ENCODE measurements around the gene TUBA4A.
"Not testable (repeated sequence)": the region's sequence is repeated elsewhere in the genome, so short reads cannot be mapped to it uniquely, and the experiment has no call there.

TUBA4A gene

GRCh38 chr2:219269362-219270054 is 15.8 kb upstream of the TUBA4A start:
- DNase-seq (ENCODE audit: low read depth in 4 of 4, low spot score in 1 of 4): no peak

- DNase-seq (ENCODE audit: low read depth in 4 of 4, low spot score in 1 of 4): no peak
Measured at GRCh38 chr2:219268294-219268693, 14.6 kb upstream of the TUBA4A start.

- DNase-seq (ENCODE audit: low read depth in 4 of 4, low spot score in 1 of 4): no peak
Measured at GRCh38 chr2:219266886-219267285, 13.2 kb upstream of the TUBA4A start.

- no peak for DNase-seq (ENCODE audit: low read depth in 4 of 4, low spot score in 1 of 4)
Measured at GRCh38 chr2:219266232-219266631, 12.5 kb upstream of the TUBA4A start.

GRCh38 chr2:219261024-219261855 is 7.5 kb upstream of the TUBA4A start:
- no peak for DNase-seq (ENCODE audit: low read depth in 4 of 4, low spot score in 1 of 4)

GRCh38 chr2:219258942-219259341 is 5.2 kb upstream of the TUBA4A start:
- DNase-seq (ENCODE audit: low read depth in 4 of 4, low spot score in 1 of 4): not testable (repeated sequence)

- no peak for DNase-seq (ENCODE audit: low read depth in 4 of 4, low spot score in 1 of 4)
Measured at GRCh38 chr2:219254590-219255201, 978 bp upstream of the TUBA4A start.

GRCh38 chr2:219252900-219253752 is 592 bp downstream of the TUBA4A start, which contains the start of gene TUBA4B:
Gene TUBA4B, plus strand, starts transcription at chr2:219253243. Its CDS starts 165 bp downstream, at chr2:219253408.
- DNase-seq (ENCODE audit: low read depth in 4 of 4, low spot score in 1 of 4): peak in 1 of 4 experiments; percentile 50

GRCh38 chr2:219252570-219252899 is 1.2 kb downstream of the TUBA4A start:
- peak in 1 of 4 experiments; percentile 14 for DNase-seq (ENCODE audit: low read depth in 4 of 4, low spot score in 1 of 4)

- peak in 1 of 4 experiments; percentile 21 for DNase-seq (ENCODE audit: low read depth in 4 of 4, low spot score in 1 of 4)
Measured at GRCh38 chr2:219252084-219252483, 1.6 kb downstream of the TUBA4A start.

- DNase-seq (ENCODE audit: low read depth in 4 of 4, low spot score in 1 of 4): no peak
Measured at GRCh38 chr2:219251656-219252055, 2.1 kb downstream of the TUBA4A start.

GRCh38 chr2:219250049-219250781 is 3.5 kb downstream of the TUBA4A start:
- DNase-seq (ENCODE audit: low read depth in 4 of 4, low spot score in 1 of 4): no peak

- DNase-seq (ENCODE audit: low read depth in 4 of 4, low spot score in 1 of 4): no peak
Measured at GRCh38 chr2:219249203-219249980, 4.3 kb downstream of the TUBA4A start.

GRCh38 chr2:219248845-219249202 is 4.9 kb downstream of the TUBA4A start:
- DNase-seq (ENCODE audit: low read depth in 4 of 4, low spot score in 1 of 4): no peak

- DNase-seq (ENCODE audit: low read depth in 4 of 4, low spot score in 1 of 4): peak in 2 of 4 experiments; percentile 35 to 42
Measured at GRCh38 chr2:219247678-219248642, 5.8 kb downstream of the TUBA4A start.

GRCh38 chr2:219246559-219246958 is 7.2 kb downstream of the TUBA4A start:
- no peak for DNase-seq (ENCODE audit: low read depth in 4 of 4, low spot score in 1 of 4)

- DNase-seq (ENCODE audit: low read depth in 4 of 4, low spot score in 1 of 4): no peak
Measured at GRCh38 chr2:219245899-219246230, 7.9 kb downstream of the TUBA4A start.

GRCh38 chr2:219245148-219245898 is 8.4 kb downstream of the TUBA4A start, which contains the start of the genes GLB1L and STK16:
Gene GLB1L, minus strand, starts transcription at chr2:219245444. Its CDS starts 1,871 bp downstream, at chr2:219243573.
Gene STK16, plus strand, starts transcription at chr2:219245479. Its CDS starts 521 bp downstream, at chr2:219246000.
- peak; percentile 76 to 88 (median 83) for DNase-seq (ENCODE audit: low read depth in 4 of 4, low spot score in 1 of 4)

All from stimulated activated CD4-positive, alpha-beta T cell treated with anti-CD3 and anti-CD28 coated beads, Interleukin-1b, Interleukin-23, amount 100 ng/mL, for 24 hours (primary cell).